Retinal pigment epithelial cell (primary cell): ENCODE data around the gene TNRC6C.

Source experiments
- DNase-seq: peaks from one replicate; pipeline ENCODE4 v3.0.0-alpha.2; 2010; ENCODE audit warnings: low read depth
- H3K4me3 ChIP-seq: 2 replicates; pipeline ENCODE4 v1.5.1; 2011; ENCODE audit warnings: mild to moderate bottlenecking, low read length, control low read depth, moderate library complexity
- TF ChIP-seq, protein P1 (sequence below): conservative IDR thresholded peaks from 2 replicates; pipeline ENCODE4 v1.5.1; 2011; ENCODE audit warnings: low read depth, low read length, control low read depth, inconsistent platforms

TNRC6C gene

DNA sequence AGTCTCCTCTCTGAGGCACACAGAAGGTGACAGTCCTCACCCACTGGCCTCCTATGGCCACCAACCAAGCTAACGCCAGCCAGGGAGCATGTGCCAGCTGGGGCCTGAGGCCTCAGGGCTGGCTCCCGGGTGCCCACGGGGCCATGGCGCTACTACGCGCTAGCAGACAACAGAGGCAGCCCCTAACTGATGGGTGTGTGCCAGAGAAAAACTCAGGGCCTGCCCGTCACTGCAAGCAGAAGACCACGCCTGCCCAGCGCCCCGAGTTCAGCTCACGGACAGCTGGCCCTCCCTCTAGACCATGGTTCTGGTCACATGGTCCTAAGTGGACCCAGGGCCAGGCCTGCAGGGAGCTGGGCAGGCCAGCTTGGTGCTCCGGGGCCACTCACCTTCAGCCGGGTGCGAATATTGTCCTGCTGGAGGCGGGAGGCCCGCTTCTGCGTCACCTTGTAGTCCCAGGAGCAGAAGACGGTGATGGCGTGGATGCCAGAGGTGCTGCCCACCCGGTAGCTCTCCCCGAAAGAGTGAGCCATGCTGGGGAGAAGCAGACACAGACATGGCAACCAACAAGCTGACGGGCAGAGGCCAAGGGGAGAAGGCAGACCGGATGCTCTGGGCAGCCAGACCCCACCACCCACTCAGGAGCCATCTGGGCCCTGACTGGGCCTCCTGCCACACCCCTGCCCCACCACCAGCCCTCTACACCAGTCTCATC, 163.9 kb downstream of the TNRC6C start:
- TF ChIP-seq, protein P1, sequence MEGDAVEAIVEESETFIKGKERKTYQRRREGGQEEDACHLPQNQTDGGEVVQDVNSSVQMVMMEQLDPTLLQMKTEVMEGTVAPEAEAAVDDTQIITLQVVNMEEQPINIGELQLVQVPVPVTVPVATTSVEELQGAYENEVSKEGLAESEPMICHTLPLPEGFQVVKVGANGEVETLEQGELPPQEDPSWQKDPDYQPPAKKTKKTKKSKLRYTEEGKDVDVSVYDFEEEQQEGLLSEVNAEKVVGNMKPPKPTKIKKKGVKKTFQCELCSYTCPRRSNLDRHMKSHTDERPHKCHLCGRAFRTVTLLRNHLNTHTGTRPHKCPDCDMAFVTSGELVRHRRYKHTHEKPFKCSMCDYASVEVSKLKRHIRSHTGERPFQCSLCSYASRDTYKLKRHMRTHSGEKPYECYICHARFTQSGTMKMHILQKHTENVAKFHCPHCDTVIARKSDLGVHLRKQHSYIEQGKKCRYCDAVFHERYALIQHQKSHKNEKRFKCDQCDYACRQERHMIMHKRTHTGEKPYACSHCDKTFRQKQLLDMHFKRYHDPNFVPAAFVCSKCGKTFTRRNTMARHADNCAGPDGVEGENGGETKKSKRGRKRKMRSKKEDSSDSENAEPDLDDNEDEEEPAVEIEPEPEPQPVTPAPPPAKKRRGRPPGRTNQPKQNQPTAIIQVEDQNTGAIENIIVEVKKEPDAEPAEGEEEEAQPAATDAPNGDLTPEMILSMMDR, result no peak
- H3K4me3 ChIP-seq, result no peak overlapping the region
- DNase-seq, result no peak

DNA sequence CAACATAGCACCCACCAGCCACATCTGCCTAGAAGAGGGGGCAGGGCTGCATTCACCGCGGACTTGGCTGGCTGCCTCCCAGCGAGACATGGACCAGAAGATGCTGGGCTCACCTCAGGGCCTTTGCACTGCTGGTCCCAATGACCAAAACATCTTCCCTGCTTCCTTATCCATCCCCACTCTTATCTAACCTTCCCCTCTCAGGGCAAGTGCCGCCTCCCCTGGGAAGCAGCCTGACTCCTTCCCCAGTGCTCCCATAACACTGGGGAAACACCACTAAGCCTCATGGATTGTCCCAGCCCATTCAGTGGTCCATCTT, 164.4 kb downstream of the TNRC6C start:
- TF ChIP-seq, protein P1, result no peak
- no peak for DNase-seq
- no peak overlapping the region for H3K4me3 ChIP-seq

DNA sequence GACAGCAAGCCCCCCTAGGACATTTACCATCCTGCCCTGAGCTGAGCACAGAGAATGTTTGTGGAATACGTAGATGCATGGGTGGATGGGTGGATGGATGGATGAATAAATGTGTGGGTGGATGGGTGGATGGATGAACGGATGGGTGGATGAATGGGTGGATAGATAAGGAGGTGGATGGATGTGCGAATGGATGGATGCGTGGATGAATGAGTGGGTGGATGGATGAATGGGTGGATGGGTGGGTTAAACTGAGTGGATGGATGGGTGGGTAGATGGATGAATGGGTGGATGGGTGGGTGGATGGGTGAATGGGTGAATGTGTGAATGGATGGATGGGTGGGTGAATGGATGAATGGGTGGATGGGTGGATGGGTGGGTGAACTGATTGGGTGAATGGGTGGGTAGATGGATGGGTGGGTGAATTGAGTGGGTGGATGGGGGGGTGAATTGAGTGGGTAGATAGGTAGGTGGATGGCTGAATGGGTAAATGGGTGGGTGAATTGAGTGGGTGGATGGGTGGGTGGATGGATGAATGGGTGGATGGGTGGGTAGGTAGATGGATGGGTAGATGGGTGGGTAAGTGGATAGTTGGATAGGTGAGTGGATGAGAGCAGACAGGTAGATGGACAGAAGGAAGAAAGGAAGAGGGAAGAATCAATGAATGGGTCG, 164.9 kb downstream of the TNRC6C start:
- no peak overlapping the region for H3K4me3 ChIP-seq
- TF ChIP-seq, protein P1, result no peak
- DNase-seq, result no peak

DNA sequence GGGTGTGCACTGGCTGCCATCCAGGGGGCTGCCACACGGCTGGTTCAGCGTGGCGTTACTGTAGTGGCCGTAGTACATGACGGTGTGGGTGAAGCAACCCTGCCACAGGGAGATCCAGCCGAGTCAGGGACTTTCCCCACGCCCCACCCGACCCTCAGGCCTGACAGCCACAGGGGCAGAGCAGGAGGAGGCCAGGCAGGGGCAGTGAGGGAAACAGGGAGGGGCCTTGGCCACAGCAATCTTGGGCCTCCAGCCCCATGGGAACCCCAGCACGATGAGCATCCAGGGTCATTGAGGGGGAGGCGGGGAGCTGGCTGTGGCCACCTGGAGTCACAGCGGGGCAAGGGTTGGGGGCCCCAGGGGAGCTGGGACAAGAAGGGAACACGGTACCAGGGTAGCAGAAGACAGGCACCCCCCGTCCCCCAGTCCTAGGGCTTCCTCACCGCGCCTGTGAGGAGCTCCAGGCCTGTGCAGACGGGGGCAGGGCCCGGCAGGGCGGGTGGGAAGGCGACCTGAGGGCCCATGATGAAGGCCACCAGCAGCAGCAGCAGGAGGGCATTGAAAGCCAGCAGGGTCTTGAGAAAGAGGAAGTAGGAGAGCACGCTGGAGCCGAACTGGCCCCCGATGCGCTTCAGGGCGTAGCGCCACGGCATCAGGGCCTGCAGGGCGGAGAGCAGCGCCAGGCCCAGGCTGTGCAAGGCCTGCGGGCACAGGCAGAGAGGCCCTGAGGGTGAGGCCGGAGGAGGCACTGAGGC, 165.8 kb downstream of the TNRC6C start:
- TF ChIP-seq, protein P1, result no peak
- DNase-seq, result no peak
- no peak overlapping the region for H3K4me3 ChIP-seq

DNA sequence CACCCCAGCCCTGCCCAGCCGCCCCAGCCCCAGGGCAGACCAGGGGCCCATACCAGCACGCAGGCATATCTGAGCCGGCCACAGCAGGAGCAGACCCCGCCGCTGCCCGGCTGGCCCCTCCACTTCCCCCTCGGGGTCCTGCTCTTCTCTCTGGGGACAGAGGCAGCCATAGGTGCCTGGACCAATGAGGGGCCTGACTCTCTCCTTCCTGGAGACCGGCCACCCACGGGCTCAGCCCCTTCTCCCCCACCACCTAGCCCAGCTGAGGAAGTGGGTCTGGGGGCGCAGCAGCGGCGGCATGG, 166.3 kb downstream of the TNRC6C start:
- TF ChIP-seq, protein P1, result no peak
- no peak for DNase-seq
- H3K4me3 ChIP-seq, result no peak overlapping the region

DNA sequence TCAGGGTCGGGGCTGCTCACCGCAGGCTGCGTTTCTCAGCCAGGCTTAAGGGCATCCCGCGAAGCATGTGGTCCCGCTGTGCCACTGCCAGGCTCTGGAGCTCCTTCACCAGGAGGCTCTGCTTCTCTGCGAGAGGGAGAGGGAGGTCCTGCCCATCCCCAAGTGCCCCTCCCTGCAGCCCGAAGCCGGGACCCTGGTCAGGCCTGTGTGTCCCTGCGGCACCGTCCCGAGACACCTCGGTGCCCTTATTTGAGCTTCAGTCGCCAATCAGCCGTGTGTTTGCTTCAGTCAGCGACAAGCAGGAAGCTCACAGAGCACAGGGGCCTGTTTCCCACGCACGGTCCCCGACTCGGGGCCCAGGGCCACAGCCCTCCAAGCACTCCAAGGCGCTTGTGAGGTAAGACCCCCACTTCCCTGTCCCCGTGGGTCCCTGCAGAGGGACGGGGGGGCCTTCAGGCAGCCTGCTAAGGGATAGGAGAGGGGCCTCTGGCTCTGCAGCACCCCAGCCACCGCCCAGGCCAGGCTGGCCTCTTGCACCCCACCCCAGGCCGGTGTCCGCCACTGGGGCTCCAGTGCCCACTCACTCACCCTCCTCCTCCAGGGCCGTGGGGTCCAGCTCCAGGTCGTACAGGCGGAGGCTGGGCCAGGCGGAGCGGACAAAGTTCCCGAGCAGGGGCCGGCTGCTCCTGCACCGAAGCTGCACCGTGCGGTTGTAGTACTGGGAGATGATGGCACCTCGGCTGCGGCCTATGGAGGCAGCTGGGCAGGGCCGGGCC, 166.8 kb downstream of the TNRC6C start:
- H3K4me3 ChIP-seq, result no peak overlapping the region
- TF ChIP-seq, protein P1, result no peak
- no peak for DNase-seq
